DND-41 (cell line): ENCODE measurements around the gene POU2F3.

Source experiments
- CTCF ChIP-seq: IDR thresholded peaks from 2 replicates; pipeline ENCODE4 v1.5.1; 2012; ENCODE audit warnings: borderline replicate concordance, low read length, moderate library complexity, mild to moderate bottlenecking; ENCODE audit not compliant: poor library complexity, severe bottlenecking; ENCODE audit errors: extremely low read depth
- EZH2 ChIP-seq: IDR thresholded peaks from 3 replicates; pipeline ENCODE4 v1.6.1; 2012; ENCODE audit warnings: borderline replicate concordance, low read depth, mild to moderate bottlenecking, moderate library complexity, low read length, inconsistent platforms; ENCODE audit not compliant: severe bottlenecking

DNA sequence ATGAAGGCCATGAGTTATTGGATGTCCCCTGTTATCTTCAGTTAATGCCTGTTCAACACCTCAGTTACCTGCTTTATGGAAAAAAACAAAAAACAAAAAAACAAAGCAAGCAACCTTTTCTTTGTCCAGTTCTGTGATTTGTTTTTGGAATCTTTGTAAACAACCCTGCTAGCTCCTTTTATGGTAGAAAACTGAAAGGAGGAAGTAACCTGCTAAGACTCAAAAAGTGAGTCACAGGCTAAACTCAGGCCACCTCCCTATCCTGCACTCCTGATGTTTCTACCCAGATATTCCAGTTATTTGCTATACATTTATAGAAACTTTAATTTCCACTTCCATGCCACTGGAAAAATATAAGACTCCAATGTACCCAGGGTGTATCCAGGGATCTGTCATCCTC is 64.6 kb downstream of the POU2F3 start:
- TF ChIP-seq CTCF (no peak), EZH2 (no peak)
